ENCODE results near the gene ZNF800.

The ZNF800 gene

GRCh38 chr7:127349881-127350280, 42.6 kb downstream of the ZNF800 start:
- Histone ChIP-seq H3K9me3 (ENCODE audit: control extremely low read depth in 1 of 5, control insufficient read depth in 4 of 5, insufficient read depth in 2 of 5, low read depth in 1 of 5, low read length in 4 of 5) (peaks cover 0 to 4% (median 0%) of the 10 kb centered on the region in 5 experiments), H3K4me1 (ENCODE audit: control extremely low read depth in 1 of 4, control insufficient read depth in 4 of 4, insufficient read depth in 4 of 4, low read length in 3 of 4) (peaks cover 3 to 7% (median 6%) of the 10 kb centered on the region in 4 experiments), H3K27me3 (replicated peaks in 2 of 5; ENCODE audit: control insufficient read depth in 4 of 5, insufficient read depth in 5 of 5, low read length in 4 of 5) (peaks cover 2 to 11% (median 3%) of the 10 kb centered on the region in 5 experiments), H3K36me3 (ENCODE audit: control insufficient read depth in 4 of 4, insufficient read depth in 4 of 4, low read length in 3 of 4) (peaks cover 0 to 3% (median 1%) of the 10 kb centered on the region in 4 experiments), H3K27ac (ENCODE audit: insufficient read depth in 1 of 2, low read depth in 1 of 2, low read length in 2 of 2, poor library complexity in 1 of 2, severe bottlenecking in 2 of 2) (no peak overlapping the region), H3K4me3 (ENCODE audit: control insufficient read depth in 1 of 7, extremely low read depth in 1 of 7, insufficient read depth in 4 of 7, low read depth in 2 of 7, low read length in 6 of 7) (no peak overlapping the region)
- CTCF ChIA-PET = interaction anchor here (1.3 to 3.4 kb wide), 3 partner anchors 24 to 164 kb away, joined by 3 to 11 read pairs (median 6); no protein-coding TSS in a partner anchor
- 97% methylated on average over 4 of the region's 7 CpGs for WGBS (ENCODE audit: insufficient coverage)
- DNase-seq = no peak
- POLR2A ChIA-PET = no interaction called here

- WGBS (ENCODE audit: insufficient coverage) = no CpG with 5 or more reads among the region's 3 CpGs
- Histone ChIP-seq H3K4me1 (ENCODE audit: control extremely low read depth in 1 of 4, control insufficient read depth in 4 of 4, insufficient read depth in 4 of 4, low read length in 3 of 4) (peaks cover 3 to 7% (median 6%) of the 10 kb centered on the region in 4 experiments), H3K27ac (ENCODE audit: insufficient read depth in 1 of 2, low read depth in 1 of 2, low read length in 2 of 2, poor library complexity in 1 of 2, severe bottlenecking in 2 of 2) (no peak overlapping the region), H3K36me3 (ENCODE audit: control insufficient read depth in 4 of 4, insufficient read depth in 4 of 4, low read length in 3 of 4) (peaks cover 0 to 3% (median 0%) of the 10 kb centered on the region in 4 experiments), H3K9me3 (ENCODE audit: control extremely low read depth in 1 of 5, control insufficient read depth in 4 of 5, insufficient read depth in 2 of 5, low read depth in 1 of 5, low read length in 4 of 5) (peaks cover 0 to 4% (median 0%) of the 10 kb centered on the region in 5 experiments), H3K27me3 (replicated peaks in 2 of 5; ENCODE audit: control insufficient read depth in 4 of 5, insufficient read depth in 5 of 5, low read length in 4 of 5) (peaks cover 2 to 11% (median 3%) of the 10 kb centered on the region in 5 experiments), H3K4me3 (ENCODE audit: control insufficient read depth in 1 of 7, extremely low read depth in 1 of 7, insufficient read depth in 4 of 7, low read depth in 2 of 7, low read length in 6 of 7) (peak overlapping the region in 6 of 7 experiments; percentile 34 to 68 (median 54))
- POLR2A ChIA-PET = no interaction called here
- CTCF ChIA-PET = interaction anchor here (0.8 to 3.4 kb wide), 13 partner anchors 9 to 166 kb away, joined by 3 to 11 read pairs (median 4); partner anchors contain the start of gene ZNF800
- DNase-seq = no peak
These were observed 44.3 kb downstream of the ZNF800 start for GRCh38 chr7:127348247-127348631.

GRCh38 chr7:127347567-127348246, 44.8 kb downstream of the ZNF800 start:
- DNase-seq = peak; percentile 77 to 87 (median 84)
- ChIA-PET POLR2A (no interaction called here), CTCF (interaction anchor here (0.8 to 3.4 kb wide), 12 partner anchors 8 to 166 kb away, joined by 3 to 11 read pairs (median 4); partner anchors contain the start of gene ZNF800)
- Histone ChIP-seq H3K9me3 (ENCODE audit: control extremely low read depth in 1 of 5, control insufficient read depth in 4 of 5, insufficient read depth in 2 of 5, low read depth in 1 of 5, low read length in 4 of 5) (peaks cover 0 to 4% (median 0%) of the 10 kb centered on the region in 5 experiments), H3K36me3 (ENCODE audit: control insufficient read depth in 4 of 4, insufficient read depth in 4 of 4, low read length in 3 of 4) (peaks cover 0 to 2% (median 0%) of the 10 kb centered on the region in 4 experiments), H3K4me1 (ENCODE audit: control extremely low read depth in 1 of 4, control insufficient read depth in 4 of 4, insufficient read depth in 4 of 4, low read length in 3 of 4) (peaks cover 3 to 7% (median 6%) of the 10 kb centered on the region in 4 experiments), H3K4me3 (ENCODE audit: control insufficient read depth in 1 of 7, extremely low read depth in 1 of 7, insufficient read depth in 4 of 7, low read depth in 2 of 7, low read length in 6 of 7) (peak overlapping the region; percentile 21 to 68 (median 53)), H3K27ac (ENCODE audit: insufficient read depth in 1 of 2, low read depth in 1 of 2, low read length in 2 of 2, poor library complexity in 1 of 2, severe bottlenecking in 2 of 2) (no peak overlapping the region), H3K27me3 (replicated peaks in 2 of 5; ENCODE audit: control insufficient read depth in 4 of 5, insufficient read depth in 5 of 5, low read length in 4 of 5) (peaks cover 2 to 11% (median 3%) of the 10 kb centered on the region in 5 experiments)
- WGBS (ENCODE audit: insufficient coverage) = 1% methylated on average over 66 of the region's 79 CpGs

GRCh38 chr7:127346575-127347256, 45.8 kb downstream of the ZNF800 start:
- 91% methylated on average over 9 of the region's 9 CpGs for WGBS (ENCODE audit: insufficient coverage)
- Histone ChIP-seq H3K27ac (ENCODE audit: insufficient read depth in 1 of 2, low read depth in 1 of 2, low read length in 2 of 2, poor library complexity in 1 of 2, severe bottlenecking in 2 of 2) (no peak overlapping the region), H3K36me3 (ENCODE audit: control insufficient read depth in 4 of 4, insufficient read depth in 4 of 4, low read length in 3 of 4) (no peaks in the 10 kb centered on the region), H3K27me3 (replicated peaks in 2 of 5; ENCODE audit: control insufficient read depth in 4 of 5, insufficient read depth in 5 of 5, low read length in 4 of 5) (peaks cover 2 to 11% (median 3%) of the 10 kb centered on the region in 5 experiments), H3K4me1 (ENCODE audit: control extremely low read depth in 1 of 4, control insufficient read depth in 4 of 4, insufficient read depth in 4 of 4, low read length in 3 of 4) (peaks cover 3 to 7% (median 6%) of the 10 kb centered on the region in 4 experiments), H3K4me3 (ENCODE audit: control insufficient read depth in 1 of 7, extremely low read depth in 1 of 7, insufficient read depth in 4 of 7, low read depth in 2 of 7, low read length in 6 of 7) (no peak overlapping the region), H3K9me3 (ENCODE audit: control extremely low read depth in 1 of 5, control insufficient read depth in 4 of 5, insufficient read depth in 2 of 5, low read depth in 1 of 5, low read length in 4 of 5) (peaks cover 0 to 4% (median 0%) of the 10 kb centered on the region in 5 experiments)
- CTCF ChIA-PET = interaction anchor here (1.3 to 3.4 kb wide), 4 partner anchors 21 to 167 kb away, joined by 7 to 11 read pairs (median 8); partner anchors contain the start of gene ZNF800
- no peak for DNase-seq
- POLR2A ChIA-PET = no interaction called here

GRCh38 chr7:127342596-127342995, 49.9 kb downstream of the ZNF800 start:
- Histone ChIP-seq H3K36me3 (ENCODE audit: control insufficient read depth in 4 of 4, insufficient read depth in 4 of 4, low read length in 3 of 4) (no peaks in the 10 kb centered on the region), H3K27me3 (replicated peaks in 2 of 5; ENCODE audit: control insufficient read depth in 4 of 5, insufficient read depth in 5 of 5, low read length in 4 of 5) (peaks cover 0 to 9% (median 3%) of the 10 kb centered on the region in 5 experiments), H3K9me3 (ENCODE audit: control extremely low read depth in 1 of 5, control insufficient read depth in 4 of 5, insufficient read depth in 2 of 5, low read depth in 1 of 5, low read length in 4 of 5) (peaks cover 0 to 4% (median 0%) of the 10 kb centered on the region in 5 experiments), H3K4me3 (ENCODE audit: control insufficient read depth in 1 of 7, extremely low read depth in 1 of 7, insufficient read depth in 4 of 7, low read depth in 2 of 7, low read length in 6 of 7) (no peak overlapping the region), H3K4me1 (ENCODE audit: control extremely low read depth in 1 of 4, control insufficient read depth in 4 of 4, insufficient read depth in 4 of 4, low read length in 3 of 4) (peaks cover 0 to 3% (median 3%) of the 10 kb centered on the region in 4 experiments), H3K27ac (ENCODE audit: insufficient read depth in 1 of 2, low read depth in 1 of 2, low read length in 2 of 2, poor library complexity in 1 of 2, severe bottlenecking in 2 of 2) (no peak overlapping the region)
- no CpG with 5 or more reads among the region's 1 CpG for WGBS (ENCODE audit: insufficient coverage)
- ChIA-PET CTCF (no interaction called here), POLR2A (no interaction called here)
- DNase-seq = no peak

- no peak for DNase-seq
- Histone ChIP-seq H3K36me3 (ENCODE audit: control insufficient read depth in 4 of 4, insufficient read depth in 4 of 4, low read length in 3 of 4) (no peaks in the 10 kb centered on the region), H3K9me3 (ENCODE audit: control extremely low read depth in 1 of 5, control insufficient read depth in 4 of 5, insufficient read depth in 2 of 5, low read depth in 1 of 5, low read length in 4 of 5) (peaks cover 0 to 1% (median 0%) of the 10 kb centered on the region in 5 experiments), H3K27me3 (replicated peaks in 2 of 5; ENCODE audit: control insufficient read depth in 4 of 5, insufficient read depth in 5 of 5, low read length in 4 of 5) (peaks cover 0 to 2% (median 0%) of the 10 kb centered on the region in 5 experiments), H3K27ac (ENCODE audit: insufficient read depth in 1 of 2, low read depth in 1 of 2, low read length in 2 of 2, poor library complexity in 1 of 2, severe bottlenecking in 2 of 2) (no peak overlapping the region), H3K4me1 (ENCODE audit: control extremely low read depth in 1 of 4, control insufficient read depth in 4 of 4, insufficient read depth in 4 of 4, low read length in 3 of 4) (no peaks in the 10 kb centered on the region), H3K4me3 (ENCODE audit: control insufficient read depth in 1 of 7, extremely low read depth in 1 of 7, insufficient read depth in 4 of 7, low read depth in 2 of 7, low read length in 6 of 7) (no peak overlapping the region)
- CTCF ChIA-PET = interaction anchor here (2.2 kb wide), 1 partner anchor 10 kb away, joined by 7 read pairs; no protein-coding TSS in a partner anchor
- WGBS (ENCODE audit: insufficient coverage) = 71% methylated on average over 1 of the region's 1 CpG
- POLR2A ChIA-PET = no interaction called here
These were observed 54.4 kb downstream of the ZNF800 start for GRCh38 chr7:127338122-127338521.
